CD14-positive monocyte (primary cell): ENCODE data around the gene CAD. TPM values are rescaled to one million over a fixed set of nuclear protein-coding genes. Genes with fewer than 3 reads are reported as not detected.

Source experiments
- DNase-seq, 3 donors: peaks; one replicate each; pipeline ENCODE4 v3.0.0-alpha.2; 2011 to 2022
- H2AFZ ChIP-seq: 2 replicates; pipeline ENCODE4 v1.6.0; 2012; ENCODE audit warnings: mild to moderate bottlenecking, low read depth, low read length, inconsistent platforms; ENCODE audit not compliant: insufficient read depth, poor library complexity, severe bottlenecking
- H3K27ac ChIP-seq, 2 donors: 1 replicate in 1 of 2; 2 replicates in 1 of 2; pipeline ENCODE4 v1.5.1; 2012 to 2013; ENCODE audit warnings: low read length in 2 of 2, control low read depth in 1 of 2, inconsistent platforms in 1 of 2, low read depth in 1 of 2, mild to moderate bottlenecking in 1 of 2
- H3K27me3 ChIP-seq, 2 donors: one replicate each; pipeline versions ENCODE4 v1.6.0 to v1.6.1; 2011 to 2013; ENCODE audit warnings: low read length in 2 of 2; ENCODE audit not compliant: control insufficient read depth in 2 of 2, insufficient read depth in 2 of 2
- H3K36me3 ChIP-seq, 2 donors: replicated peaks in 1 of 2; 1 replicate in 1 of 2; 2 replicates in 1 of 2; pipeline versions ENCODE4 v1.5.1 to v1.6.1; 2012 to 2013; ENCODE audit warnings: low read length in 2 of 2, control low read depth in 1 of 2, inconsistent platforms in 1 of 2, mild to moderate bottlenecking in 1 of 2; ENCODE audit not compliant: insufficient read depth in 2 of 2, control insufficient read depth in 1 of 2
- H3K4me1 ChIP-seq, 2 donors: 1 replicate in 1 of 2; 2 replicates in 1 of 2; pipeline versions ENCODE4 v1.5.1 to v1.6.1; 2012 to 2013; ENCODE audit warnings: low read length in 2 of 2, control low read depth in 1 of 2, inconsistent platforms in 1 of 2, mild to moderate bottlenecking in 1 of 2, moderate library complexity in 1 of 2; ENCODE audit not compliant: insufficient read depth in 2 of 2, control insufficient read depth in 1 of 2
- H3K4me2 ChIP-seq: replicated peaks from 2 replicates; pipeline ENCODE3; 2012; ENCODE audit warnings: low read length, moderate library complexity, mild to moderate bottlenecking; ENCODE audit not compliant: poor library complexity, severe bottlenecking; ENCODE audit errors: extremely low read depth
- H3K4me3 ChIP-seq, 3 experiments: fragments of 200-600 bp in 1 of 3; sonication (generic) in 1 of 3; replicated peaks in 1 of 3; 1 replicate in 2 of 3; 2 replicates in 1 of 3; pipeline ENCODE4 v1.5.1; 2011 to 2013; ENCODE audit warnings: low read length in 3 of 3, mild to moderate bottlenecking in 3 of 3, control low read depth in 2 of 3, low read depth in 2 of 3, inconsistent platforms in 1 of 3, moderate library complexity in 1 of 3
- H3K79me2 ChIP-seq: 2 replicates; pipeline ENCODE4 v1.6.0; 2012; ENCODE audit warnings: mild to moderate bottlenecking, control low read depth, inconsistent platforms, low read length, moderate library complexity; ENCODE audit not compliant: insufficient read depth
- H3K9ac ChIP-seq: 2 replicates; pipeline ENCODE4 v1.6.0; 2017; ENCODE audit warnings: low read length, mild to moderate bottlenecking; ENCODE audit not compliant: insufficient read depth, poor library complexity, severe bottlenecking
- H3K9me3 ChIP-seq, 2 donors: replicated peaks in 1 of 2; 1 replicate in 1 of 2; 2 replicates in 1 of 2; pipeline versions ENCODE4 v1.5.1 to v1.6.1; 2012 to 2013; ENCODE audit warnings: low read length in 2 of 2, control low read depth in 1 of 2; ENCODE audit not compliant: control insufficient read depth in 1 of 2, insufficient read depth in 1 of 2
- H4K20me1 ChIP-seq: 2 replicates; pipeline ENCODE4 v1.6.0; 2012; ENCODE audit warnings: mild to moderate bottlenecking, low read length, control low read depth, moderate library complexity; ENCODE audit not compliant: insufficient read depth
- H3K27ac Mint-ChIP-seq, 7 donors: one replicate each; pipeline ENCODE4 v1.8.0; 2020; ENCODE audit warnings: mild to moderate bottlenecking in 7 of 7, mixed read lengths in 7 of 7, moderate library complexity in 6 of 7, inconsistent platforms in 2 of 7
- H3K27me3 Mint-ChIP-seq, 3 donors: one replicate each; pipeline ENCODE4 v1.8.0; 2021 to 2022; ENCODE audit warnings: low read depth in 3 of 3, mild to moderate bottlenecking in 3 of 3, mixed read lengths in 3 of 3, moderate library complexity in 3 of 3, inconsistent platforms in 1 of 3
- H3K36me3 Mint-ChIP-seq, 2 donors: one replicate each; pipeline ENCODE4 v1.8.0; 2020; ENCODE audit warnings: mixed read lengths in 2 of 2, inconsistent platforms in 1 of 2, mild to moderate bottlenecking in 1 of 2
- H3K4me1 Mint-ChIP-seq: one replicate; pipeline ENCODE4 v1.8.0; 2020; ENCODE audit warnings: mild to moderate bottlenecking, mixed read lengths
- H3K4me3 Mint-ChIP-seq, 2 donors: one replicate each; pipeline ENCODE4 v1.8.0; 2020; ENCODE audit warnings: mild to moderate bottlenecking in 2 of 2, mixed read lengths in 2 of 2, moderate library complexity in 1 of 2
- H3K9me3 Mint-ChIP-seq, 7 donors: one replicate each; pipeline ENCODE4 v1.8.0; 2020 to 2022; ENCODE audit warnings: mixed read lengths in 7 of 7, mild to moderate bottlenecking in 6 of 7, moderate library complexity in 6 of 7, inconsistent platforms in 2 of 7
- CTCF ChIP-seq: fragments of 200-600 bp; IDR thresholded peaks from one replicate; pipeline ENCODE4 v1.8.0; 2022; ENCODE audit warnings: antibody characterized with exemption, mild to moderate bottlenecking
- WGBS: methylation state at CpG from one replicate; pipeline ENCODE4 v1.1.5; 2013; ENCODE audit warnings: missing lambda C conversion rate; ENCODE audit not compliant: insufficient coverage; 5-methylcytosine and 5-hydroxymethylcytosine counted together
- intact Hi-C, 2 donors: fragments of 100-400 bp; cut with micrococcal nuclease; formaldehyde crosslinking; loops; one replicate each; pipeline versions ENCODE4 v1.15.0 to v1.15.1; 2023
- polyA minus RNA-seq: library from RNA; depleted of rRNA, polyadenylated mRNA; stranded (reverse); fragments of >200 nt; gene quantifications from 2 replicates; pipeline ENCODE4 v1.2.3, GENCODE V29; 2012
- polyA plus RNA-seq, 3 donors: library from polyadenylated mRNA; depleted of rRNA in 1 of 3; unstranded in 2 of 3; stranded (reverse) in 1 of 3; fragments of 300-500 nt in 2 of 3; fragments of >200 nt in 1 of 3; fragmentation: Illumina TruSeq in 2 of 3; gene quantifications; 1 replicate in 2 of 3; 2 replicates in 1 of 3; pipeline ENCODE4 v1.2.3, GENCODE V29; 2012 to 2021
- total RNA-seq, 12 experiments: library from RNA in 1 of 12; stranded (reverse) in 1 of 12; fragments of 120-200 nt in 1 of 12; gene quantifications; one replicate each; pipeline ENCODE4 v1.2.4 and lab custom pipeline; 2013 to 2026; ENCODE audit warnings: mixed read lengths in 6 of 12, inconsistent platforms in 1 of 12

CAD gene
- total RNA-seq (2013), result 4.5 TPM
- polyA plus RNA-seq (10 to 100 TPM in 1 of 3 donors, 1 to 10 TPM in 1, under 1 TPM in 1; 0.71 to 17.3 (median 1.7) TPM), polyA minus RNA-seq (6.6 and 7.1 TPM in 2 replicates), total RNA-seq (lab: John Stamatoyannopoulos, UW) (3.1 to 18.0 (median 7.5) reads per million in 11 experiments)

GRCh38 chr2:27217173-27218121 is at the start of gene CAD:
CAD (plus strand) TSS chr2:27217369; CDS start chr2:27217552, 183 bp downstream.
- Mint-ChIP-seq H3K27me3 (peaks cover 0 to 1% (median 1%) of the 10 kb centered on the region in 3 donors), H3K36me3 (peaks cover 32 to 43% of the 10 kb centered on the region in 2 donors), H3K9me3 (peaks cover 0 to 2% (median 0%) of the 10 kb centered on the region in 7 donors), H3K4me3 (peak within 1 kb of the TSS; percentile 89 to 93), H3K4me1 (peaks cover 27% of the 10 kb centered on the region), H3K27ac (peak within 1 kb of the TSS; percentile 79 to 94 (median 87))
- Histone ChIP-seq H2AFZ (peak within 1 kb of the TSS; percentile 88), H3K9ac (peak within 1 kb of the TSS; percentile 61), H3K9me3 (no peaks in the 10 kb centered on the region), H3K4me1 (peaks cover 20 to 30% of the 10 kb centered on the region in 2 donors), H3K4me2 (peak within 1 kb of the TSS; percentile 97), H3K36me3 (peaks cover 7 to 45% of the 10 kb centered on the region in 2 donors), H4K20me1 (no peaks in the 10 kb centered on the region), H3K79me2 (peaks cover 13% of the 10 kb centered on the region), H3K4me3 (peak within 1 kb of the TSS; percentile 65 to 86 (median 79)), H3K27me3 (no peaks in the 10 kb centered on the region), H3K27ac (peak within 1 kb of the TSS; percentile 46 to 60)
- TF ChIP-seq CTCF, result no peak
- peak; percentile 72 to 85 (median 80) for DNase-seq
- intact Hi-C loops, result loop anchor here in 1 of 2 donors (2.0 kb wide), 1 partner anchor 85 kb away; no protein-coding TSS in a partner anchor
- WGBS, result under 1% methylated on average over 67 of the region's 72 CpGs

- Histone ChIP-seq H3K4me2 (peak overlapping the region; percentile 57), H3K9me3 (no peaks in the 10 kb centered on the region), H3K27ac (no peak overlapping the region), H3K36me3 (no peaks in the 10 kb centered on the region), H3K79me2 (no peaks in the 10 kb centered on the region), H4K20me1 (no peaks in the 10 kb centered on the region), H3K4me3 (no peak overlapping the region), H3K4me1 (peaks cover 5 to 11% of the 10 kb centered on the region in 2 donors), H3K9ac (no peak overlapping the region), H3K27me3 (no peaks in the 10 kb centered on the region), H2AFZ (peak overlapping the region; percentile 61)
- H3K4me1 Mint-ChIP-seq, result peaks cover 7% of the 10 kb centered on the region
- H3K27me3 Mint-ChIP-seq, result peaks cover 9 to 18% (median 14%) of the 10 kb centered on the region in 3 donors
- H3K36me3 Mint-ChIP-seq, result no peaks in the 10 kb centered on the region
- no CpG with 5 or more reads among the region's 6 CpGs for WGBS
- intact Hi-C loops, result no loop called here
- peak overlapping the region in 1 of 2 donors; percentile 81 for H3K4me3 Mint-ChIP-seq
- peak overlapping the region in 1 of 7 donors; percentile 0 for H3K27ac Mint-ChIP-seq
- no peak for TF ChIP-seq CTCF
- DNase-seq, result no peak
- H3K9me3 Mint-ChIP-seq, result no peaks in the 10 kb centered on the region
Measured at GRCh38 chr2:27170581-27171337, 46.4 kb upstream of the CAD start.
